WERI-Rb-1 (cell line): Measurements from ENCODE around the gene AWAT2.
"Not testable (repeated sequence)": the region's sequence is repeated elsewhere in the genome, so short reads cannot be mapped to it uniquely, and the experiment has no call there.

Source experiments
- DNase-seq: peaks from one replicate; pipeline ENCODE4 v3.0.0-alpha.2; 2020
- H3K27ac ChIP-seq: fragments of 250-450 bp; sonication (Bioruptor Pico); 2 replicates; pipeline ENCODE4 v1.5.1; 2020; ENCODE audit warnings: mild to moderate bottlenecking, moderate library complexity
- H3K27me3 ChIP-seq: fragments of 250-450 bp; sonication (Bioruptor Pico); 2 replicates; pipeline ENCODE4 v1.5.1; 2021; ENCODE audit warnings: mild to moderate bottlenecking, low read depth, moderate library complexity; ENCODE audit not compliant: insufficient read depth, severe bottlenecking
- H3K36me3 ChIP-seq: fragments of 250-450 bp; sonication (Bioruptor Pico); 2 replicates; pipeline ENCODE4 v1.5.1; 2020; ENCODE audit warnings: mild to moderate bottlenecking, moderate library complexity
- H3K4me3 ChIP-seq: 2 replicates; pipeline ENCODE4 v1.5.1; 2011; ENCODE audit warnings: low read depth, mild to moderate bottlenecking, control low read depth, low read length
- H3K9me3 ChIP-seq: fragments of 250-450 bp; sonication (Bioruptor Pico); 2 replicates; pipeline ENCODE4 v1.5.1; 2021; ENCODE audit warnings: mild to moderate bottlenecking, moderate library complexity; ENCODE audit not compliant: severe bottlenecking
- TF ChIP-seq, protein P1 (sequence below): IDR thresholded peaks from 2 replicates; pipeline ENCODE4 v1.5.1; 2011; ENCODE audit warnings: low read depth, mild to moderate bottlenecking, control low read depth, inconsistent platforms, low read length

The AWAT2 gene

GRCh38 chrX:70001708-70002341, 47.9 kb downstream of the AWAT2 start:
- no peaks in the 10 kb centered on the region for H3K27me3 ChIP-seq
- DNase-seq: no peak
- peaks cover 4% of the 10 kb centered on the region for H3K9me3 ChIP-seq
- TF ChIP-seq, protein P1, sequence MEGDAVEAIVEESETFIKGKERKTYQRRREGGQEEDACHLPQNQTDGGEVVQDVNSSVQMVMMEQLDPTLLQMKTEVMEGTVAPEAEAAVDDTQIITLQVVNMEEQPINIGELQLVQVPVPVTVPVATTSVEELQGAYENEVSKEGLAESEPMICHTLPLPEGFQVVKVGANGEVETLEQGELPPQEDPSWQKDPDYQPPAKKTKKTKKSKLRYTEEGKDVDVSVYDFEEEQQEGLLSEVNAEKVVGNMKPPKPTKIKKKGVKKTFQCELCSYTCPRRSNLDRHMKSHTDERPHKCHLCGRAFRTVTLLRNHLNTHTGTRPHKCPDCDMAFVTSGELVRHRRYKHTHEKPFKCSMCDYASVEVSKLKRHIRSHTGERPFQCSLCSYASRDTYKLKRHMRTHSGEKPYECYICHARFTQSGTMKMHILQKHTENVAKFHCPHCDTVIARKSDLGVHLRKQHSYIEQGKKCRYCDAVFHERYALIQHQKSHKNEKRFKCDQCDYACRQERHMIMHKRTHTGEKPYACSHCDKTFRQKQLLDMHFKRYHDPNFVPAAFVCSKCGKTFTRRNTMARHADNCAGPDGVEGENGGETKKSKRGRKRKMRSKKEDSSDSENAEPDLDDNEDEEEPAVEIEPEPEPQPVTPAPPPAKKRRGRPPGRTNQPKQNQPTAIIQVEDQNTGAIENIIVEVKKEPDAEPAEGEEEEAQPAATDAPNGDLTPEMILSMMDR: no peak
- H3K27ac ChIP-seq: no peak overlapping the region
- H3K4me3 ChIP-seq: no peak overlapping the region
- no peaks in the 10 kb centered on the region for H3K36me3 ChIP-seq

DNA sequence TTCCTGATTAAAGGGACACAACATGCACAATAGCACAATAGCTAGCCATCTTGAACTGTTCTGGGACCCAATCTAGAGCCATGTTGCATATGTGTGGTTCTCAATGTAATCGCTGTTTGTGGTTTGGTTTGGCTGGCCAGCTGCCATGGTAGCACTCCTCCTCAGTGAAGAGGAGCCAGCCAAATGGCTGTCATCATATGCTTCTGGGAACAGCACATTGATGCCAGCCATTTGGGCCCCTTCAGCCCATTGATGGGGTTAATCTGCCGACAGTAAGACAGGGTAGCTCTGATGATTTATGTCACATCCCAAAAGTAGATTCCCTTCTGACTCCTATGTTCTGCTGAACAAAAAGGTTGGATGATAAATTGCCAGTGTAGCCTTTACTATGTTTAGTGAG, 48.5 kb downstream of the AWAT2 start:
- H3K36me3 ChIP-seq: no peaks in the 10 kb centered on the region
- DNase-seq: no peak
- H3K9me3 ChIP-seq: peaks cover 4% of the 10 kb centered on the region
- H3K27ac ChIP-seq: no peak overlapping the region
- H3K27me3 ChIP-seq: no peaks in the 10 kb centered on the region
- H3K4me3 ChIP-seq: no peak overlapping the region
- TF ChIP-seq, protein P1: no peak

- not testable (repeated sequence) for H3K4me3 ChIP-seq, H3K27ac ChIP-seq, H3K36me3 ChIP-seq, H3K27me3 ChIP-seq, DNase-seq, H3K9me3 ChIP-seq
Observed at GRCh38 chrX:69998299-69998698, 51.4 kb downstream of the AWAT2 start.

DNA sequence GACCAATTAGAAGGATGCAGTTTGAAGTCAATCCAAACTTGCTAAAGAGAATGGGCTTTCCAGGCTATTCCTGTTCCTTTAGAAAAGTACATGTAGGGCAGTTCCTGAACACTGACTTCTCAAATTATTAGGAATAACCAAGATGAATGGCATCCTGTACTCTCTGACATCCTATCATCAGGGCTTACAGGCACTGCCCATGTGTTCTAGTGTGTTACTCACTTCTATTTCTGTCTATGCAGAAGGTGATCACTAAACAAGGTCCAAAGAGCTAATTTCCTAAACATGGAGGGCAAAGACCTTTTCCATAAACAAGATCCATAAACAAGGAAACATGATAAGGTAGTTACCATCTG, 53.6 kb downstream of the AWAT2 start:
- Histone ChIP-seq H3K4me3 (no peak overlapping the region), H3K36me3 (no peaks in the 10 kb centered on the region), H3K27me3 (no peaks in the 10 kb centered on the region), H3K9me3 (peaks cover 4% of the 10 kb centered on the region), H3K27ac (no peak overlapping the region)
- TF ChIP-seq, protein P1: no peak
- no peak for DNase-seq

- DNase-seq: no peak
- TF ChIP-seq, protein P1: no peak
- Histone ChIP-seq H3K9me3 (peaks cover 4% of the 10 kb centered on the region), H3K27ac (no peak overlapping the region), H3K27me3 (no peaks in the 10 kb centered on the region), H3K36me3 (no peaks in the 10 kb centered on the region), H3K4me3 (no peak overlapping the region)
Observed at GRCh38 chrX:69995362-69996112, 54.2 kb downstream of the AWAT2 start.

DNA sequence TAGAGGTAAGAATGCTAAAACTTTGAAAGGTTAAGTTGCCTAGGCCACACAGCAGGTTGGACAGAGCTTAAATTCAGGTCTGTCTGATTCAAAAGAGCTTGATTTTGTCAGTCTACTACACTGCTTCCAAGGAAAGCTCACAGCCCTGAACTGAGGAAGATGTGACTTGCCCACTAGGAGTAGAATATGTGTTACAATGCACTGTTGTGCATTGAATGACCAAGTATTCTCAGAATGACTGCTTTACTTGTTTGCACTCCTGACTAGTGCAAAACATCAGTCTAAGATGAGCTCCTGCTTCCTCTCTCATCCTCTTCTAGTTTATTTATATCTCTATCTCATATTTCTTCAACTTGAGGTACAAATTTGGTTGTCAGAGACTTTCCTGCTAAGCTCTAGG, 56.2 kb downstream of the AWAT2 start:
- Histone ChIP-seq H3K27me3 (no peaks in the 10 kb centered on the region), H3K9me3 (peaks cover 4% of the 10 kb centered on the region), H3K36me3 (no peaks in the 10 kb centered on the region), H3K27ac (no peak overlapping the region), H3K4me3 (no peak overlapping the region)
- DNase-seq: no peak
- TF ChIP-seq, protein P1: no peak
